ENCODE results near the gene TMED1.

DNA sequence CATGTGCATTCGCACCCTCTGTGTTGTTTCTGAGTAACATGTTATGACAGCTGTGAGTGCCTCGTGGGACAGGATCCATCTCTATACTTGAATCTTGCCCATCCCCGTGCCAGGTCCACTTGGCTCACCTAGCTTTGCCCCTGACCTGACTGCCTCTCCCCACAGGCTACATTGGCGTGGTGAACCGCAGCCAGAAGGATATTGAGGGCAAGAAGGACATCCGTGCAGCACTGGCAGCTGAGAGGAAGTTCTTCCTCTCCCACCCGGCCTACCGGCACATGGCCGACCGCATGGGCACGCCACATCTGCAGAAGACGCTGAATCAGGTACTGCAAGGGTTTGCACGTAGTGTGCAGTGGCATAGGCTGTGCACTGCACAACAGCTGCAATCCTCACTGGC is 53.2 kb downstream of the TMED1 start:
- TF ChIP-seq POLR2A (IDR thresholded peaks at IDR 0.05): no peak
- TF ChIP-seq, protein P1, sequence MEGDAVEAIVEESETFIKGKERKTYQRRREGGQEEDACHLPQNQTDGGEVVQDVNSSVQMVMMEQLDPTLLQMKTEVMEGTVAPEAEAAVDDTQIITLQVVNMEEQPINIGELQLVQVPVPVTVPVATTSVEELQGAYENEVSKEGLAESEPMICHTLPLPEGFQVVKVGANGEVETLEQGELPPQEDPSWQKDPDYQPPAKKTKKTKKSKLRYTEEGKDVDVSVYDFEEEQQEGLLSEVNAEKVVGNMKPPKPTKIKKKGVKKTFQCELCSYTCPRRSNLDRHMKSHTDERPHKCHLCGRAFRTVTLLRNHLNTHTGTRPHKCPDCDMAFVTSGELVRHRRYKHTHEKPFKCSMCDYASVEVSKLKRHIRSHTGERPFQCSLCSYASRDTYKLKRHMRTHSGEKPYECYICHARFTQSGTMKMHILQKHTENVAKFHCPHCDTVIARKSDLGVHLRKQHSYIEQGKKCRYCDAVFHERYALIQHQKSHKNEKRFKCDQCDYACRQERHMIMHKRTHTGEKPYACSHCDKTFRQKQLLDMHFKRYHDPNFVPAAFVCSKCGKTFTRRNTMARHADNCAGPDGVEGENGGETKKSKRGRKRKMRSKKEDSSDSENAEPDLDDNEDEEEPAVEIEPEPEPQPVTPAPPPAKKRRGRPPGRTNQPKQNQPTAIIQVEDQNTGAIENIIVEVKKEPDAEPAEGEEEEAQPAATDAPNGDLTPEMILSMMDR (IDR thresholded peaks at IDR 0.05): no peak
